ENCODE data around the gene SDR39U1. TPM values are rescaled to one million over a fixed set of nuclear protein-coding genes. Genes with fewer than 3 reads are reported as not detected.

The SDR39U1 gene
- total and polyA plus RNA-seq, 10 of the 15 experiments (the other 5 are each of a cell fraction or from before 2014, with no cell fraction given), result 14.0 to 89.3 (median 42.2) TPM

DNA sequence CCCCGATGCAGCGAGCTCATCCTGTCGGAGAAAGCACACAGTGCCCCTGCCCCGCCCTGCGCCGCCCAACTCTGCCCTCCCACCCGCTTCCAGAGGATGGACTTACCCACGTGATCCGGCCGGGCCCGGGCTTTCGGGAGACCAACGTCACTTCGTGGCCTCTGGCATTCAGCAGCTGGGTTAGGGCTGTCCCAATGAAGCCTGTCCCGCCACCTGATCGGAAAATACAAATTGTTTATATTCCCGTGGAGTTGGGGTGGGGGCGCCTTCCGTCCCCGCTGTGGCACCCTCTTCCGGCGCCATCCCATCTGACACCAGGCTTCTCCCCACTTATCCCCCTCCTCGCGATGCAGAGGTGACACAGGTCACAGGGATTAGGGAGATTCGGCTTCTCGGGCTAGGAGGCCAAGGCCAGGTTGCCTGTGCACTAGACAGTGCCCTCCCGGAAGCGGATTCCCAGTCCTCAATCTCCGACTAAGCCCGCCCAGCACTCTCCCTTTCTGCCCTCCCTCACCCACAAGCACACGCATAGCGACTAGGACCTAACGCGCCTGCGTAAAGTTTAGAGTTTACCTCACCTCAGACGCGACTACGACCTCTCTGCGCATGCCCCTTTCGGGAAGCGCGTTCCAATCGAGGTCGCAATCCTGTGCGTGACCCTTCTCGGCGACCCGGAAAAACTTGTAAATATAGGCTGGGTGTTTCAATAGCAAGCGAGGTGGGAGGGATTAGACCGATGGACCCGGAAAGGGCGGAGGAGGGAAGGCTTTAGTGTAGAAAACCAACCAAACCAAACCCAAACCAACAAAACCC is at the start of gene SDR39U1 (continued):
- TF ChIP-seq SMARCA5 (IDR thresholded peaks at IDR 0.05), result peak; percentile 79
- TF ChIP-seq, protein P1, sequence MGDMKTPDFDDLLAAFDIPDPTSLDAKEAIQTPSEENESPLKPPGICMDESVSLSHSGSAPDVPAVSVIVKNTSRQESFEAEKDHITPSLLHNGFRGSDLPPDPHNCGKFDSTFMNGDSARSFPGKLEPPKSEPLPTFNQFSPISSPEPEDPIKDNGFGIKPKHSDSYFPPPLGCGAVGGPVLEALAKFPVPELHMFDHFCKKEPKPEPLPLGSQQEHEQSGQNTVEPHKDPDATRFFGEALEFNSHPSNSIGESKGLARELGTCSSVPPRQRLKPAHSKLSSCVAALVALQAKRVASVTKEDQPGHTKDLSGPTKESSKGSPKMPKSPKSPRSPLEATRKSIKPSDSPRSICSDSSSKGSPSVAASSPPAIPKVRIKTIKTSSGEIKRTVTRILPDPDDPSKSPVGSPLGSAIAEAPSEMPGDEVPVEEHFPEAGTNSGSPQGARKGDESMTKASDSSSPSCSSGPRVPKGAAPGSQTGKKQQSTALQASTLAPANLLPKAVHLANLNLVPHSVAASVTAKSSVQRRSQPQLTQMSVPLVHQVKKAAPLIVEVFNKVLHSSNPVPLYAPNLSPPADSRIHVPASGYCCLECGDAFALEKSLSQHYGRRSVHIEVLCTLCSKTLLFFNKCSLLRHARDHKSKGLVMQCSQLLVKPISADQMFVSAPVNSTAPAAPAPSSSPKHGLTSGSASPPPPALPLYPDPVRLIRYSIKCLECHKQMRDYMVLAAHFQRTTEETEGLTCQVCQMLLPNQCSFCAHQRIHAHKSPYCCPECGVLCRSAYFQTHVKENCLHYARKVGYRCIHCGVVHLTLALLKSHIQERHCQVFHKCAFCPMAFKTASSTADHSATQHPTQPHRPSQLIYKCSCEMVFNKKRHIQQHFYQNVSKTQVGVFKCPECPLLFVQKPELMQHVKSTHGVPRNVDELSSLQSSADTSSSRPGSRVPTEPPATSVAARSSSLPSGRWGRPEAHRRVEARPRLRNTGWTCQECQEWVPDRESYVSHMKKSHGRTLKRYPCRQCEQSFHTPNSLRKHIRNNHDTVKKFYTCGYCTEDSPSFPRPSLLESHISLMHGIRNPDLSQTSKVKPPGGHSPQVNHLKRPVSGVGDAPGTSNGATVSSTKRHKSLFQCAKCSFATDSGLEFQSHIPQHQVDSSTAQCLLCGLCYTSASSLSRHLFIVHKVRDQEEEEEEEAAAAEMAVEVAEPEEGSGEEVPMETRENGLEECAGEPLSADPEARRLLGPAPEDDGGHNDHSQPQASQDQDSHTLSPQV (IDR thresholded peaks at IDR 0.05), result no peak
- TF ChIP-seq FOXK2 (IDR thresholded peaks at IDR 0.05), result peak; percentile 86
- TF ChIP-seq ESRRA (IDR thresholded peaks at IDR 0.05; ENCODE audit: low read length), result peak; percentile 86
- TF ChIP-seq MYC (IDR thresholded peaks at IDR 0.05; ENCODE audit: insufficient read depth, insufficient read length, insufficient replicate concordance, low read length, severe bottlenecking), result peak; percentile 24
- peak; percentile 50 to 63; a peak in 2 of 4 replicates for TF ChIP-seq IKZF2 (IDR thresholded peaks at IDR 0.05)
- peak; percentile 52; the same call in 1 of the 2 replicates for TF ChIP-seq ATF2 (IDR thresholded peaks at IDR 0.05; ENCODE audit: low read length)
- no peak for TF ChIP-seq IRF4 (IDR thresholded peaks at IDR 0.05; ENCODE audit: low read depth, low read length)
- TF ChIP-seq SREBF1 (IDR thresholded peaks at IDR 0.05; ENCODE audit: low read length), result peak; percentile 93
- TF ChIP-seq IRF3 (IDR thresholded peaks at IDR 0.05), result peak; percentile 11; the same call in 1 of the 2 replicates
- peak; percentile 61 for TF ChIP-seq SIX5 (IDR thresholded peaks at IDR 0.05; ENCODE audit: low read depth, low read length, severe bottlenecking)
- TF ChIP-seq RAD21 (IDR thresholded peaks at IDR 0.05; ENCODE audit: insufficient read depth, low read depth, low read length), result no peak
- TF ChIP-seq SKIL (IDR thresholded peaks at IDR 0.05; ENCODE audit: low read depth, poor library complexity, severe bottlenecking), result peak; percentile 7
- no peak for TF ChIP-seq KDM1A (IDR thresholded peaks at IDR 0.05; ENCODE audit: borderline replicate concordance)
- TF ChIP-seq, protein P2, sequence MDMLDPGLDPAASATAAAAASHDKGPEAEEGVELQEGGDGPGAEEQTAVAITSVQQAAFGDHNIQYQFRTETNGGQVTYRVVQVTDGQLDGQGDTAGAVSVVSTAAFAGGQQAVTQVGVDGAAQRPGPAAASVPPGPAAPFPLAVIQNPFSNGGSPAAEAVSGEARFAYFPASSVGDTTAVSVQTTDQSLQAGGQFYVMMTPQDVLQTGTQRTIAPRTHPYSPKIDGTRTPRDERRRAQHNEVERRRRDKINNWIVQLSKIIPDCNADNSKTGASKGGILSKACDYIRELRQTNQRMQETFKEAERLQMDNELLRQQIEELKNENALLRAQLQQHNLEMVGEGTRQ (IDR thresholded peaks at IDR 0.05; ENCODE audit: borderline replicate concordance, low read depth, low read length), result peak; percentile 17
- TF ChIP-seq ZZZ3 (IDR thresholded peaks at IDR 0.05; ENCODE audit: control insufficient read depth, insufficient read length, low read depth), result no peak
- 0 out of 2 replicates have a peak, but pooled peaks have one; percentile 68 for TF ChIP-seq CHD1 (IDR thresholded peaks at IDR 0.05; ENCODE audit: low read depth, low read length)
- TF ChIP-seq RUNX3 (IDR thresholded peaks at IDR 0.05; ENCODE audit: low read length), result peak; percentile 69
- TF ChIP-seq EGR1 (IDR thresholded peaks at IDR 0.05; ENCODE audit: borderline replicate concordance in 1 of 2, low read depth in 2 of 2, low read length in 2 of 2), result 0 out of 3 replicates have a peak, but pooled peaks of 1 of the 2 experiments have one; percentile 16
- peak; percentile 57; the same call in 1 of the 2 replicates for TF ChIP-seq EED (IDR thresholded peaks at IDR 0.05; ENCODE audit: low read depth)
